NCI-H2227 treated with DMSO at 0.1 percent for 48 hours (cell line): ENCODE results near the gene PHF20.
"Not testable (repeated sequence)": the region's sequence is repeated elsewhere in the genome, so short reads cannot be mapped to it uniquely, and the experiment has no call there.

Experiments used
- DNase-seq: peaks from one replicate; lab custom pipeline; 2025; lab: John Stamatoyannopoulos, UW

PHF20 gene

GRCh38 chr20:35920523-35920922 is 148.7 kb downstream of the PHF20 start:
- no peak for DNase-seq

- no peak for DNase-seq
Observed at GRCh38 chr20:35929301-35929700, 157.5 kb downstream of the PHF20 start.

- no peak for DNase-seq
Observed at GRCh38 chr20:35934050-35934449, 162.2 kb downstream of the PHF20 start.

- no peak for DNase-seq
Observed at GRCh38 chr20:35939264-35939663, 167.4 kb downstream of the PHF20 start.

- no peak for DNase-seq
Observed at GRCh38 chr20:35941620-35942019, 169.8 kb downstream of the PHF20 start.

GRCh38 chr20:35942243-35942642 is 170.4 kb downstream of the PHF20 start:
- DNase-seq: peak; percentile 55

GRCh38 chr20:35947489-35947888 is 175.7 kb downstream of the PHF20 start:
- DNase-seq: no peak

GRCh38 chr20:35947907-35948306 is 176.1 kb downstream of the PHF20 start:
- DNase-seq: no peak

- DNase-seq: no peak
Observed at GRCh38 chr20:35950093-35950492, 178.3 kb downstream of the PHF20 start.

GRCh38 chr20:35952080-35952479 is 180.3 kb downstream of the PHF20 start:
- DNase-seq: not testable (repeated sequence)

- no peak for DNase-seq
Observed at GRCh38 chr20:35952480-35953386, 180.9 kb downstream of the PHF20 start.

- peak; percentile 44 for DNase-seq
Observed at GRCh38 chr20:35953387-35954199, 181.8 kb downstream of the PHF20 start.

GRCh38 chr20:35954200-35954906 is 182.5 kb downstream of the PHF20 start, which contains the start of gene SCAND1:
TSS of gene SCAND1 (minus strand) at chr20:35954502. CDS start at chr20:35954284, 218 bp downstream.
- DNase-seq: peak; percentile 93

- DNase-seq: peak; percentile 60
Observed at GRCh38 chr20:35954907-35955251, 183.1 kb downstream of the PHF20 start.

- DNase-seq: no peak
Observed at GRCh38 chr20:35956616-35957015, 184.8 kb downstream of the PHF20 start.

GRCh38 chr20:35959291-35959690 is 187.5 kb downstream of the PHF20 start:
- not testable (repeated sequence) for DNase-seq

GRCh38 chr20:35963878-35964277 is 192.1 kb downstream of the PHF20 start:
- no peak for DNase-seq

- no peak for DNase-seq
Observed at GRCh38 chr20:35967979-35968640, 196.3 kb downstream of the PHF20 start, which contains the start of gene CNBD2. TSS of gene CNBD2 (plus strand) at chr20:35968590. CDS start at chr20:35968763, 173 bp downstream.

GRCh38 chr20:35968930-35969329 is 197.1 kb downstream of the PHF20 start:
- DNase-seq: no peak

GRCh38 chr20:35971981-35972380 is 200.2 kb downstream of the PHF20 start:
- no peak for DNase-seq

- no peak for DNase-seq
Observed at GRCh38 chr20:35972462-35972861, 200.6 kb downstream of the PHF20 start.

- DNase-seq: no peak
Observed at GRCh38 chr20:35974256-35974655, 202.4 kb downstream of the PHF20 start.
